Chondrocyte (in vitro differentiated cells): Measurements from ENCODE around the gene TNS2. TPM values are rescaled to one million over a fixed set of nuclear protein-coding genes. Genes with fewer than 3 reads are reported as not detected.

ENCODE experiments used
- DNase-seq: peaks from one replicate; pipeline ENCODE4 v3.0.0; 2021; ENCODE audit warnings: mixed read lengths, low spot score
- H3K27ac Mint-ChIP-seq: one replicate; pipeline ENCODE4 v1.8.0; 2021; ENCODE audit warnings: mild to moderate bottlenecking, moderate library complexity, mixed read lengths; ENCODE audit not compliant: unreplicated experiment
- H3K27me3 Mint-ChIP-seq: 2 replicates; pipeline ENCODE4 v1.8.0; 2021; ENCODE audit warnings: low read depth, mixed read lengths
- H3K36me3 Mint-ChIP-seq: 2 replicates; pipeline ENCODE4 v1.8.0; 2021; ENCODE audit warnings: low read depth, mixed read lengths
- H3K4me1 Mint-ChIP-seq: 2 replicates; pipeline ENCODE4 v1.8.0; 2021; ENCODE audit warnings: low read depth, mild to moderate bottlenecking, mixed read lengths
- H3K4me3 Mint-ChIP-seq: one replicate; pipeline ENCODE4 v1.8.0; 2021; ENCODE audit warnings: mild to moderate bottlenecking, moderate library complexity, mixed read lengths; ENCODE audit not compliant: unreplicated experiment
- H3K9me3 Mint-ChIP-seq: 2 replicates; pipeline ENCODE4 v1.8.0; 2021; ENCODE audit warnings: low read depth, mixed read lengths
- CTCF ChIP-seq: fragments of 200-600 bp; sonication (generic); IDR thresholded peaks from 2 replicates; pipeline ENCODE4 v1.5.0; 2021; ENCODE audit warnings: antibody characterized with exemption, mild to moderate bottlenecking, moderate library complexity
- total RNA-seq: library from RNA; stranded (reverse); gene quantifications from 3 replicates; pipeline ENCODE4 v1.2.1, GENCODE V29; 2021

TNS2 gene
- total RNA-seq, 1 donor from 2014 or later, result 104 TPM

- H3K9me3 Mint-ChIP-seq, result no peaks in the 10 kb centered on the region
- no peak for DNase-seq
- H3K36me3 Mint-ChIP-seq, result peaks cover 49% of the 10 kb centered on the region
- no peaks in the 10 kb centered on the region for H3K27me3 Mint-ChIP-seq
- no peak overlapping the region for H3K27ac Mint-ChIP-seq
- TF ChIP-seq CTCF, result no peak
- H3K4me3 Mint-ChIP-seq, result no peak overlapping the region
- H3K4me1 Mint-ChIP-seq, result peaks cover 16% of the 10 kb centered on the region
Measured at GRCh38 chr12:53034459-53034858, 15.4 kb upstream of the TNS2 start.

DNA sequence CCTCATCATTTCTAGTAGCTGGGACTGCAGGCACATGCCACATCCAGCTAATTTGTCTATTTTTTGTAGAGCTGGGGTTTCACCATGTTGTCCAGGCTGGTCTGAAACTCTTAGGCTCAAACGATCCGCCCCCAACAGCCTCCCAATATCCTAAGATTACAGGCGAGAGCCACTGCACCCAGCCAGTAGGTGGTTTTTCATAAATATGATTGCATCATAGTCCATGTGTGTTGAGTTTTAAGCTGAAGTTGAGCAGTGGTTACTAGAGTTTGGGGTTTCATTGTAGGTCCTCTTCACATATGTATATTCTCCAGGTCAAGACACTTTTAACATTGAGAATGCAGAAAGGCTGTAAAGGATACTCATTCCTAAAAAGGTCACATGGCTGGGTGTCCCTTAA lies 13.1 kb upstream of the TNS2 start:
- peaks cover 16% of the 10 kb centered on the region for H3K4me1 Mint-ChIP-seq
- no peak for DNase-seq
- no peaks in the 10 kb centered on the region for H3K9me3 Mint-ChIP-seq
- H3K36me3 Mint-ChIP-seq, result peaks cover 44% of the 10 kb centered on the region
- H3K4me3 Mint-ChIP-seq, result no peak overlapping the region
- no peak for TF ChIP-seq CTCF
- H3K27ac Mint-ChIP-seq, result no peak overlapping the region
- no peaks in the 10 kb centered on the region for H3K27me3 Mint-ChIP-seq

DNA sequence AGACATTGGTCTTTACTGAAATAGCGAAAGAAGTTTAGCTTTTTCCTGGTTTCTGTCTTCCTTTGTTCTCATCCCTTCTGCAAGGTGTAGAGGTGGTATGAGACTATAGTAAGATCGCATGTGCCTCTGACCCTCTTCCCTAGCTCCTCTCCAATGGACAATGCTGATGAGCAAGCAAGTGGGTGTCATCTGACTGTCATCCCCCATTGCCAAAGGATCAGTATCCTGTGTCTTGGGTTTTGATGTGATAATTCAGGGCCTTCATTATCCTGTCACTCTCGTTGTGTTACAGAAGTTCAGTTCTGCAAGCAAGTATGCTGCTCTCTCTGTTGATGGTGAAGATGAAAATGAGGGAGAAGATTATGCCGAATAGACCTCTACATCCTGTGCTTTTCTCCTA lies 10.0 kb upstream of the TNS2 start:
- no peak overlapping the region for H3K4me3 Mint-ChIP-seq
- TF ChIP-seq CTCF, result no peak
- H3K27ac Mint-ChIP-seq, result no peak overlapping the region
- H3K36me3 Mint-ChIP-seq, result peaks cover 35% of the 10 kb centered on the region
- H3K27me3 Mint-ChIP-seq, result no peaks in the 10 kb centered on the region
- DNase-seq, result no peak
- no peaks in the 10 kb centered on the region for H3K9me3 Mint-ChIP-seq
- peaks cover 18% of the 10 kb centered on the region for H3K4me1 Mint-ChIP-seq

- peaks cover 41% of the 10 kb centered on the region for H3K4me1 Mint-ChIP-seq
- no peak for DNase-seq
- peaks cover 19% of the 10 kb centered on the region for H3K36me3 Mint-ChIP-seq
- H3K27me3 Mint-ChIP-seq, result no peaks in the 10 kb centered on the region
- H3K27ac Mint-ChIP-seq, result peak overlapping the region; percentile 32
- TF ChIP-seq CTCF, result no peak
- no peak overlapping the region for H3K4me3 Mint-ChIP-seq
- H3K9me3 Mint-ChIP-seq, result no peaks in the 10 kb centered on the region
Measured at GRCh38 chr12:53042607-53043454, 7.0 kb upstream of the TNS2 start.

DNA sequence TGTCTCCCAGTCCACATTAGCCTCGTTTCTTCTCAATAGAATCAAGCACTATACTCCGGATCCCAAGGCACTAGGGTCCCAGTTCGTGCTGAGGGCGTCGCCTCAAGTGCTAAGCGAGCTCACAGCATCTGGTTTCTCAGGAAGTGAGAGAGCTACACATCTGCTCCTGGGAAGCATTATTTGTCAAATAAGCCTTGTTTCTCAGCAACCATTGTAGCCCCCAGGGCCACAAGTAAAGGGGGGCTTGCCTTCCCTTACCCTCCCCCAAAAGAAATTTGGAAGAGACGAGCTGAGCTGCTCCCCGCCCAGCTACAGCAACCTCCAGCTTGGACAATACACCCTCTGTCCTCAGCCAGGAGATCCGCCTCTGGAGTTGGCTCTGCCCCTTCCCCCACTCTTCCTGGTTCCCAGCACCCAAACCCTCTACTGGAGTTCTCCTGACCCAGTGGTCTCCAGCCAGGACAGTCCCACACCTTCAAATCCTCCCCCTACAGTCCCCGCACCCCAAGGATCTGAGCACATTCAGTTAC lies 5.7 kb upstream of the TNS2 start:
- Mint-ChIP-seq H3K27me3 (no peaks in the 10 kb centered on the region), H3K36me3 (peaks cover 12% of the 10 kb centered on the region), H3K9me3 (no peaks in the 10 kb centered on the region), H3K4me1 (peaks cover 48% of the 10 kb centered on the region), H3K4me3 (peak overlapping the region; percentile 12), H3K27ac (peak overlapping the region; percentile 99)
- TF ChIP-seq CTCF, result no peak
- no peak for DNase-seq
